NT2/D1 (cell line): ENCODE measurements around the gene NCAPD3.

Experiments used
- DNase-seq: peaks from one replicate; pipeline ENCODE4 v3.0.0-alpha.2; 2011; ENCODE audit warnings: low read depth, low spot score
- H3K27me3 ChIP-seq: 2 replicates; pipeline ENCODE4 v1.6.0; 2011; ENCODE audit warnings: mild to moderate bottlenecking; ENCODE audit not compliant: insufficient read length, insufficient read depth
- H3K36me3 ChIP-seq: 2 replicates; pipeline ENCODE4 v1.6.1; 2011; ENCODE audit warnings: mild to moderate bottlenecking, low read length, mixed read lengths; ENCODE audit not compliant: insufficient read depth, insufficient read length
- H3K4me1 ChIP-seq: 2 replicates; pipeline ENCODE4 v1.5.1; 2011; ENCODE audit not compliant: insufficient read depth, insufficient read length
- H3K4me3 ChIP-seq: 2 replicates; pipeline ENCODE4 v1.5.1; 2011; ENCODE audit warnings: low read depth; ENCODE audit not compliant: insufficient read length
- H3K9ac ChIP-seq: 2 replicates; pipeline ENCODE4 v1.6.0; 2011; ENCODE audit warnings: low read depth; ENCODE audit not compliant: insufficient read length
- H3K9me3 ChIP-seq: 2 replicates; pipeline ENCODE4 v1.5.1; 2011; ENCODE audit warnings: mild to moderate bottlenecking, low read length; ENCODE audit not compliant: insufficient read depth
- SUZ12 ChIP-seq: IDR thresholded peaks from 2 replicates; pipeline ENCODE4 v1.6.1; 2011; ENCODE audit not compliant: insufficient read length, insufficient read depth; ENCODE audit errors: extremely low read depth
- YY1 ChIP-seq: IDR thresholded peaks from 2 replicates; pipeline ENCODE4 v1.6.1; 2011; ENCODE audit not compliant: insufficient read length, insufficient read depth
- ZNF274 ChIP-seq: IDR thresholded peaks from 2 replicates; pipeline ENCODE4 v1.6.1; 2011; ENCODE audit warnings: mild to moderate bottlenecking, low read depth, low read length

Gene NCAPD3

GRCh38 chr11:134144744-134145143 is 79.0 kb downstream of the NCAPD3 start:
- Histone ChIP-seq H3K4me1 (no peaks in the 10 kb centered on the region), H3K9ac (no peak overlapping the region), H3K4me3 (no peak overlapping the region), H3K27me3 (no peaks in the 10 kb centered on the region), H3K36me3 (peaks cover 70% of the 10 kb centered on the region), H3K9me3 (no peaks in the 10 kb centered on the region)
- TF ChIP-seq YY1: no peak
- DNase-seq: no peak

- no peak for DNase-seq
- Histone ChIP-seq H3K4me3 (no peak overlapping the region), H3K27me3 (no peaks in the 10 kb centered on the region), H3K9me3 (no peaks in the 10 kb centered on the region), H3K9ac (no peak overlapping the region), H3K4me1 (no peaks in the 10 kb centered on the region), H3K36me3 (peaks cover 61% of the 10 kb centered on the region)
- TF ChIP-seq ZNF274: no peak
- TF ChIP-seq YY1: no peak
- no peak for TF ChIP-seq SUZ12
Observed at GRCh38 chr11:134143801-134144200, 80.0 kb downstream of the NCAPD3 start.

GRCh38 chr11:134142536-134142935 is 81.2 kb downstream of the NCAPD3 start:
- H3K36me3 ChIP-seq: peaks cover 50% of the 10 kb centered on the region
- no peaks in the 10 kb centered on the region for H3K27me3 ChIP-seq

GRCh38 chr11:134140961-134141490 is 82.7 kb downstream of the NCAPD3 start:
- DNase-seq: no peak
- no peak overlapping the region for H3K9ac ChIP-seq
- TF ChIP-seq SUZ12 (no peak), ZNF274 (no peak), YY1 (no peak)
- H3K4me3 ChIP-seq: no peak overlapping the region
- H3K27me3 ChIP-seq: no peaks in the 10 kb centered on the region
- no peaks in the 10 kb centered on the region for H3K4me1 ChIP-seq
- no peaks in the 10 kb centered on the region for H3K9me3 ChIP-seq
- peaks cover 39% of the 10 kb centered on the region for H3K36me3 ChIP-seq

More at GRCh38 chr11:134142536-134142935, 81.2 kb downstream of the NCAPD3 start:
- TF ChIP-seq SUZ12: no peak
- no peak for TF ChIP-seq YY1
- no peak for TF ChIP-seq ZNF274
- no peak overlapping the region for H3K9ac ChIP-seq
- H3K9me3 ChIP-seq: no peaks in the 10 kb centered on the region
- H3K4me1 ChIP-seq: no peaks in the 10 kb centered on the region
- no peak for DNase-seq
- no peak overlapping the region for H3K4me3 ChIP-seq

GRCh38 chr11:134139873-134140331 is 83.9 kb downstream of the NCAPD3 start:
- Histone ChIP-seq H3K9me3 (no peaks in the 10 kb centered on the region), H3K9ac (no peak overlapping the region), H3K27me3 (no peaks in the 10 kb centered on the region), H3K4me1 (no peaks in the 10 kb centered on the region), H3K36me3 (peaks cover 27% of the 10 kb centered on the region), H3K4me3 (no peak overlapping the region)
- DNase-seq: peak; percentile 54
- TF ChIP-seq ZNF274: no peak
- TF ChIP-seq YY1: no peak
- no peak for TF ChIP-seq SUZ12

GRCh38 chr11:134139303-134139872 is 84.4 kb downstream of the NCAPD3 start:
- TF ChIP-seq SUZ12 (no peak), YY1 (no peak), ZNF274 (no peak)
- H3K27me3 ChIP-seq: no peaks in the 10 kb centered on the region
- no peak for DNase-seq
- H3K4me3 ChIP-seq: no peak overlapping the region
- H3K4me1 ChIP-seq: no peaks in the 10 kb centered on the region
- peaks cover 22% of the 10 kb centered on the region for H3K36me3 ChIP-seq
- H3K9ac ChIP-seq: no peak overlapping the region
- H3K9me3 ChIP-seq: no peaks in the 10 kb centered on the region

- Histone ChIP-seq H3K4me1 (no peaks in the 10 kb centered on the region), H3K9me3 (no peaks in the 10 kb centered on the region), H3K4me3 (no peak overlapping the region), H3K9ac (no peak overlapping the region), H3K36me3 (peaks cover 14% of the 10 kb centered on the region), H3K27me3 (no peaks in the 10 kb centered on the region)
- TF ChIP-seq SUZ12: no peak
- no peak for DNase-seq
Observed at GRCh38 chr11:134138376-134138775, 85.4 kb downstream of the NCAPD3 start.

GRCh38 chr11:134134167-134134566 is 89.6 kb downstream of the NCAPD3 start:
- Histone ChIP-seq H3K9ac (no peak overlapping the region), H3K9me3 (peaks cover 11% of the 10 kb centered on the region), H3K36me3 (no peaks in the 10 kb centered on the region), H3K27me3 (no peaks in the 10 kb centered on the region), H3K4me3 (no peak overlapping the region), H3K4me1 (no peaks in the 10 kb centered on the region)
- no peak for DNase-seq
- no peak for TF ChIP-seq SUZ12
- no peak for TF ChIP-seq YY1
- no peak for TF ChIP-seq ZNF274
